Measurements from ENCODE around the gene OR4L1.

The OR4L1 gene

DNA sequence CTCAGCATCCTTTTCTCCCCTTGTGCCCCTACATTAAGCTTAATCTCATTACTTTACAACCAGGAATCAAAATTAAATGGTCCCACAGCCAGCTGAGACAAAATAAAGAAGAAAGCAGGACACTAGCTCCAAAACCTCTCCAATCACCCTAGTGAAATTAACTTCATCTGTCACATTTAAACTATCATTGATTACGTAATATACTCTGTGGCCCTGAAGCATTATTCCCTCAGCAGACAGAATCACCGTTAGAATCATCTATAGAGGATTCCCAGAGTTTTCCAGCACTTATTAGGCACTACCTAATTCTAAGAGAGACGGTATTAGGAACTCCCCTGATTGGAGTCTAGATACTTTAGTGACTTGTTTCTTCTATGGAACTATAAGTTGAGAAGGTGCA is 50.6 kb downstream of the OR4L1 start, which contains the start of gene OR4K17:
Gene OR4K17, plus strand, starts transcription at position 302 of the 400 bp plus-strand sequence. CDS start 6,761 bp downstream, outside the sequence.
- Histone ChIP-seq H3K36me3 (ENCODE audit: control insufficient read depth, insufficient read depth, low read length) (no peaks in the 10 kb centered on the region), H3K4me1 (ENCODE audit: control insufficient read depth, insufficient read depth, low read length) (no peaks in the 10 kb centered on the region), H3K4me3 (ENCODE audit: low read depth, low read length) (no peak within 1 kb of the TSS), H3K9me3 (ENCODE audit: control insufficient read depth, insufficient read depth, low read length) (peaks cover 54% of the 10 kb centered on the region), H3K27me3 (ENCODE audit: control insufficient read depth, insufficient read depth, low read length) (no peaks in the 10 kb centered on the region), H3K9ac (ENCODE audit: low read depth, low read length) (no peak within 1 kb of the TSS), H3K27ac (ENCODE audit: low read depth, low read length) (no peak within 1 kb of the TSS)
